ENCODE data around the gene RNGTT.

RNGTT gene

DNA sequence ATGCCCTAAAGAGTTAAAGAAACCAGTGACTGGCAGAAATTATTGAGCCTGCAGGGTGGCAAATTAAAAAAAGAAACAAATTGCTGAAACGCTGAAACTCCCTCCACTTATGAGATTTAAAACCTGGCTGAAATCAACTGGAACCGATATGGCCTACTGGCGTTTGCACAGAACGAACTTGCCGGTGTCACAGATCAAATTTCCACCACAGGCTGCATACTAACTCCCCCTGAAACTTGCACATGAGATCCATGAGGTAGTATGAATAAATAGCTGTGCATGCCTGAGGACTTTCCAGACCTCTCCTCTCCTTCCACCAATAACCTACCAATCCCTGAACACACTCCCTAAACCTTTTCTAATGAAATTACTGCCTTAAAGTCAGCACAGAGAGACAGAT lies 150.4 kb downstream of the RNGTT start:
- H3K4me3 ChIP-seq (ENCODE audit: low read length): no peak overlapping the region
- no peak for DNase-seq (ENCODE audit: low read depth)
- TF ChIP-seq, protein P1, sequence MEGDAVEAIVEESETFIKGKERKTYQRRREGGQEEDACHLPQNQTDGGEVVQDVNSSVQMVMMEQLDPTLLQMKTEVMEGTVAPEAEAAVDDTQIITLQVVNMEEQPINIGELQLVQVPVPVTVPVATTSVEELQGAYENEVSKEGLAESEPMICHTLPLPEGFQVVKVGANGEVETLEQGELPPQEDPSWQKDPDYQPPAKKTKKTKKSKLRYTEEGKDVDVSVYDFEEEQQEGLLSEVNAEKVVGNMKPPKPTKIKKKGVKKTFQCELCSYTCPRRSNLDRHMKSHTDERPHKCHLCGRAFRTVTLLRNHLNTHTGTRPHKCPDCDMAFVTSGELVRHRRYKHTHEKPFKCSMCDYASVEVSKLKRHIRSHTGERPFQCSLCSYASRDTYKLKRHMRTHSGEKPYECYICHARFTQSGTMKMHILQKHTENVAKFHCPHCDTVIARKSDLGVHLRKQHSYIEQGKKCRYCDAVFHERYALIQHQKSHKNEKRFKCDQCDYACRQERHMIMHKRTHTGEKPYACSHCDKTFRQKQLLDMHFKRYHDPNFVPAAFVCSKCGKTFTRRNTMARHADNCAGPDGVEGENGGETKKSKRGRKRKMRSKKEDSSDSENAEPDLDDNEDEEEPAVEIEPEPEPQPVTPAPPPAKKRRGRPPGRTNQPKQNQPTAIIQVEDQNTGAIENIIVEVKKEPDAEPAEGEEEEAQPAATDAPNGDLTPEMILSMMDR (IDR thresholded peaks at IDR 0.05; ENCODE audit: insufficient read depth, low read depth, low read length, missing control alignments): no peak

DNA sequence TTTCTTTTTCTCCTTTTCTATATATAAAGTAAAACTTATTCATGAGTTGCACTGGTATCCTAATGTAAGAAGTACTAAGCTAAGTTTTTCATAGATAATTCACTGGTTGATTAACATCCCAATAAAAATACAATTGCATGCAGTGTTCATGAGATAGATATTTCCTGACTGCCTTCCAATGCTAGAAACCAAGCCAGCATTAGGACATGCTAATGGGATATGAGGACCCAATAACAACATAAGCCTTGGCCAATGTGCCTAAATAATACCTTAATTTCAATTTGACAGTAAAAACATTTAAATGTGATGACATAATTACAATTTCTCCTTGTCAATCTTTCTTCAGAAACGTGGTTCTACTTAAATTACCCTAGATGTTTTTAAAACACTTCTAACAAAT lies 152.7 kb downstream of the RNGTT start:
- H3K4me3 ChIP-seq (ENCODE audit: low read length): no peak overlapping the region
- DNase-seq (ENCODE audit: low read depth): no peak
- TF ChIP-seq, protein P1 (IDR thresholded peaks at IDR 0.05; ENCODE audit: insufficient read depth, low read depth, low read length, missing control alignments): no peak

DNA sequence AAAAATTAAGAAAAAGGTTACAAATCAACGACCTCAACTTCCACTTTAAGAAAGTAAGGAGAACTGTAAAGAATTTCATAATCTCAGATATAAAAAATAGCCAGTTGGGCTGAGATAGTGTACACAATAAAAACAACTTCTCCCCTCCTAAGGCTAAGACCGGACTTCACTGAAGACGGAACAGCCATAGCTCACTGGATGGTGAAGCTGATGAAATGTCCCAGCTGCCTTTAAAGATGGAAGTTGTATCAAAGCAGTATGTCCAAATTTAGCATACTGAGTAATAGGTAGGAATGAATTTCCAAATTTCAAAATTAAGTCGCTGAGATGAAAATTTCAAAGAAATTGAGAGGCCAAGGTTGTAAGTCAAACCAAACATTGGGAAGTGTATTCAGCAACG lies 153.3 kb downstream of the RNGTT start:
- TF ChIP-seq, protein P1 (IDR thresholded peaks at IDR 0.05; ENCODE audit: insufficient read depth, low read depth, low read length, missing control alignments): no peak
- no peak overlapping the region for H3K4me3 ChIP-seq (ENCODE audit: low read length)
- DNase-seq (ENCODE audit: low read depth): no peak

DNA sequence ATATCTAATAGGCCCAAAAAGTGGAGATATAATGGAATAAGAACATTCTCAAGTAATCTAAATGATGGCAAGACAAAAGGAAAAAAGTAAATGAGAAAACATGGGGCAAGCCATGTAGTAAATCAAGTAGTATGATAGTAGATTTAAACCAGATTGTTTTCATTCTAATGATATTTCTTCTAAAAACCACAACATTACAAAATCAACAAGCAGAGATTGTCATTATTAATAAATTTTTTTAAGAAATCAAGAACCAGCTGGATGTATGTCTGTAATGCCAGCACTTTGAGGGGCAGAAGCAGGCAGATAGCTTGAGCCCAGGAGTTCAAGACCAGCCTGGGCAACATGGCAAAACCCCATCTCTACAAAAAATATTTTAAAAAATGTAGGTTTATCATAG lies 155.0 kb downstream of the RNGTT start:
- TF ChIP-seq, protein P1 (IDR thresholded peaks at IDR 0.05; ENCODE audit: insufficient read depth, low read depth, low read length, missing control alignments): no peak
- no peak for DNase-seq (ENCODE audit: low read depth)
- H3K4me3 ChIP-seq (ENCODE audit: low read length): no peak overlapping the region

DNA sequence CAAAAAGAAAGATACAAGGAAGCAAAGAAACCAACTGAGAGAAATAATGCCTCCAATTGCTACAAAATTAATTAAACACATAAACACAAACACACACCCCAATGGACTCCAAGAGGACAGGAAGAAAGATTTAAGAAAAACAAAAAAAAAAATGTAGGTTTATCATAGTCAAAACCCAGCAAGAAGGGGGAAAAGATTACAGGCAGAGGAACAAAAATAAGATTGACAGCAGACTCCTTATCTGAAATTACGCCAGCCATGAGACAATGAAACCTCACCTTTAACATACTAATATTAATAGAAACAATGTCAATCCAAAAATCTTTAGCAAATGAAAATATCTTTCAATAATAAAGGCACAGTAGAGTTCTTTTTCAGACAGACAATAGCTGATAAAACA lies 155.8 kb downstream of the RNGTT start:
- TF ChIP-seq, protein P1 (IDR thresholded peaks at IDR 0.05; ENCODE audit: insufficient read depth, low read depth, low read length, missing control alignments): no peak
- DNase-seq (ENCODE audit: low read depth): no peak
- no peak overlapping the region for H3K4me3 ChIP-seq (ENCODE audit: low read length)

DNA sequence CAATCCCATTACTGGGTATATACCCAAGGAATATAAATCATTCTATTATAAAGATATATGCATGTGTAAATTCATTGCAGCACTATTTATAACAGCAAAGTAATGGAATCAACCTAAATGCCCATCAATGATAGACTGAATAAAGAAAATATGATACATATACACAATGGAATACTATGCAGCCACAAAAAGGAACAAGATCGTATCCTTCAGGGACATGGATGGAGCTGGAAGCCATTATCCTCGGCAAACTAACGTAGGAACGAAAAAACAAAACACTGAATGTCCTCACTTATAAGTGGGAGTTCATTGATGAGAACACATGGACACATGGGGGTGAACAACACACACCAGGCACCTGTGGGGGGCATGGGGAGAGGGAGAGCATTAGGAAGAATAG lies 156.7 kb downstream of the RNGTT start:
- no peak for DNase-seq (ENCODE audit: low read depth)
- H3K4me3 ChIP-seq (ENCODE audit: low read length): no peak overlapping the region
- TF ChIP-seq, protein P1 (IDR thresholded peaks at IDR 0.05; ENCODE audit: insufficient read depth, low read depth, low read length, missing control alignments): no peak

DNA sequence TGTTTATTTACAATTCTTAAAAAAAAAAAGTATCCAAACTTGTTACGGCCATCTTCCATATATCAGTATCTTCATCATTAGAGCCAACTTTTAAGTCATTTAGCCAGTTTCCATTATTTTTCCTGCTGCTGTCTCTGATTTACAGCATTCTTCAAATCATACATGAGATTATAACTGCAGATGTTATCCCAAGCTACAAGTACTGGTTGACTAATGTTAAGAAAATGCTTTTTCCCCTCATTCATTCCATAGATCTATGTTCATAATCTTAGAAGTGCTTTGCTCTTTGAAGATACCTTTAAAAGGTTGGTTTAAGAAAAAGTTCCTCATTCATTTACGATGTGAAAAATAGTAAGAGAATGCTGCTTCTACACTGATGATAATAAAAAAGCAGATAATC lies 158.7 kb downstream of the RNGTT start:
- no peak for DNase-seq (ENCODE audit: low read depth)
- TF ChIP-seq, protein P1 (IDR thresholded peaks at IDR 0.05; ENCODE audit: insufficient read depth, low read depth, low read length, missing control alignments): no peak
- no peak overlapping the region for H3K4me3 ChIP-seq (ENCODE audit: low read length)
